Activated T-cell treated with anti-CD3 and anti-CD28 coated beads for 48 hours (primary cell): ENCODE measurements around the gene OS9.

Source experiments
- DNase-seq: peaks from one replicate; pipeline ENCODE4 v3.0.0-alpha.2; 2020; ENCODE audit warnings: low read depth

Gene OS9

DNA sequence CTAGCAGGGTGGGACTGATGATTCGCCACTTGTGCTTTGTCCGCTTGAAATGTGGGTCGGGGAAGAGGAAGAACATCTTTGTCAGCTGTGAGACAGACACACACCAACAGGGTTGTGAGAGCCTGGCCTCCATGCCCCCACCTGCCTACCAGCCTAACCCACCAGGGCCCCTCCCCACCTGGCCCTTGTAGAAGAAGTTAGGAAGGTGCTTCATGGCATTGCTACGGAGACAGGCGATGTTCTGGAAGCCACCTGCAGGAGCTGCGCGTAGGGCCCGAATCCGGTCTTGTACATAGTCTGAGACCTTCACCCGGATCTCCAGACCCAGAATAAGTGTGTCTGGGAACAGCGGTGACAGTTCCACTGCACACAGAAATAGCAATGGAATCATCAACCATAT, 75.7 kb downstream of the OS9 start:
- DNase-seq: no peak

- DNase-seq: no peak
These were observed 76.8 kb downstream of the OS9 start for GRCh38 chr12:57770734-57771133.
